ENCODE data around the gene WNT5A.

DNA sequence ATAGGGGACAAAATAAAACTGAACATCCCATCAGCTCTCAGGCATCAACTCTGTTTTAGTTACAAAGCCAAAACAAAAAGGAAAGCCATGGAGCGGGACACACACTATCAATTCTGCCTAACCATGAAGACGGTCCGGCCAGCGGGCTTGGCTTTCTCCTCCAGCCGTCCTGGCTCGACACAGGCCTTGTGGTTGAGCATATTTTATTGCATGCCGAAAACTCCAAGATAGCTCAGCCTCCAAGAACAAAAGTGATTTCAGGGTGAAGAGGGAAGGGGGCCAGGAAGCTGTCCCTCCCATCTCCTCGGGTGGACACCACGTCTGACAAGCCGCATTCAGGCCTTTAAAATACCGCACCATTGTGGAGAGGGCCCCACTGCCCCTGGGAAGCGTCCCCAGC is 31.2 kb downstream of the WNT5A start:
- no peak for TF ChIP-seq CTCF (IDR thresholded peaks at IDR 0.05; ENCODE audit: poor library complexity)
- TF ChIP-seq EZH2phosphoT487 (IDR thresholded peaks at IDR 0.05; ENCODE audit: low read depth, severe bottlenecking, unreplicated experiment) = no peak
- no peak for TF ChIP-seq EZH2 (IDR thresholded peaks at IDR 0.05; ENCODE audit: borderline replicate concordance)

Measured in hepatocyte (in vitro differentiated cells).